GOT3 (cell line): ENCODE measurements around the gene COL9A1.
"Not testable (repeated sequence)": the region's sequence is repeated elsewhere in the genome, so short reads cannot be mapped to it uniquely, and the experiment has no call there.

ENCODE experiments used
- DNase-seq: peaks from one replicate; lab custom pipeline; 2025; ENCODE audit warnings: mixed read lengths; lab: John Stamatoyannopoulos, UW

COL9A1 gene

DNA sequence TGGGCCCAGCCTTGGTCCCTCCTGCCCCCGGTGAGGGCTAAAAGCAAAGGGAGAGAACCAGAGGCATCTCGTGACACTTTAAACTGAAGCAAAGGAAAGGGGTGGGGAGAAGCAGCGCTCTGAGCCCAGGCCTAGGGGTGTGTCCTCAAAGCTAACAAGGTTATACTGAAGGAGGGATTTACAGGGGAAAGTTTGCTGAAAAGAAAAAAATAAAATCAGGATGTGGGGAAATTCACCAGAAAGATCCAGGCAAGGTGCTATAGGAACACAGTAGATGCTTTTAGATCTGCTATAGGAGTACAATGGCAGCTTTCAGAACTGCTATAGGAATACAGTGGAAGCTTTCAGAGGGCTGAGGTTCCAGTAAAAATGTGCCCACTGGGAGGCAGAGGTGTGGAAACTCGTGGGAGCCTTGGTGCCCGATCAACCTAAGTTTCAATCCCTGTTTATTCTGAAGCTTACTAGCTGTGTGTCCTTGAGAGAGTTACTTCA, at the start of gene COL9A1:
Gene COL9A1, minus strand, starts transcription at position 51 of the 492 bp plus-strand sequence. CDS start 160 bp downstream, outside the sequence.
- no peak for DNase-seq

DNA sequence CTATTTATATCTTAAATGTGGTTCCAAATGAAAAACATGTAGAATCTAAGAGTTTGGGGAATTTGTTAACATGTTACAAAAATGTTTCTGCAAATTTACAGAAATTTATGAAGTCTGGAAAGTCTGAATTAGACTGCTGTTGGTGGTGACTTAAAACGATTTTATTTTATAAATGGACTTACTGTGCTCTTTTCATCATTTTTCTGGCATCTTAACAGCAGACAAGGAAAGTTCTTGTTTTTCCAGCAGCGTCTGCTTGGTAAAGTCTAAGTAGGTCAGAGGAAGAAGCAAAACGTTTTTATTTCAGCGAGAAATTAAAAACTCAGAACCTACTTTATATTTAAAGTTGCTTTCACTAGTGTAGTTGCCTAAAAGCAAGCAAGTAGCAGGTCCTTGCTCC, 48.6 kb upstream of the COL9A1 start:
- no peak for DNase-seq

DNA sequence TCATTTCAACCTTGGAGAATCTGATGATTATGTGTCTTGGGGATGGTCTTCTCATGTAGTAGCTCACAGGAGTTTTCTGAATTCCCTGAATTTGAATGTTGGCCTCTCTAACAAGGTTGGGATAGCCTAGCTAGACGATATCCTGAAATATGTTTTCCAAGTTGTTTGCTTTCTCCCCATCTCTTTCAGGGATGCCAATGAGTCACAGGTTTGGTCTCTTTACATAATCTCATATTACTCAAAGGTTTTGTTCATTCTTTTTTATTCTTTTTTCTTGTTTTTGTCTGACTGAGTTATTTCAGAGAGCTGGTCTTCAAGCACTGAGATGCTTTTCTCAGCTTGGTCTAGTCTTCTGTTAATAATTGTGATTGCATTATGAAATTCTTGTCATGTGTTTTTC, 42.7 kb upstream of the COL9A1 start:
- no peak for DNase-seq

DNA sequence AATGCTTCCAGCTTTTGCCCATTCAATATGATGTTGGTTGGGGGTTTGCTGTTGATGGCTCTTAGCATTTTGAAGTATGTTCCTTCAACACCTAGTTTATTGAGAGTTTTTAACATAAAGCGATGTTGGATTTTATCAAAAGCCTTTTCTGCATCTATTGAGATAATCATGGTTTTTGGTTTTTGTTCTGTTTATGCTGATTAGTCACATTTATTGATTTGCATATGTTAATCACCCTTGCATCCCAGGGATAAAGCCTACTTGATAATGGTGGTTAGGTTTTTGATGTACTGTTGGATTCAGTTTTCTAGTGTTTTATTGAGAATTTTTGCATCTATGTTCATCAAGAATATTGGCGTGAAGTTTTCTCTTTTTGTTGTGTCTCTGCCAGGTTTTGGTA, 40.4 kb upstream of the COL9A1 start:
- DNase-seq = no peak

DNA sequence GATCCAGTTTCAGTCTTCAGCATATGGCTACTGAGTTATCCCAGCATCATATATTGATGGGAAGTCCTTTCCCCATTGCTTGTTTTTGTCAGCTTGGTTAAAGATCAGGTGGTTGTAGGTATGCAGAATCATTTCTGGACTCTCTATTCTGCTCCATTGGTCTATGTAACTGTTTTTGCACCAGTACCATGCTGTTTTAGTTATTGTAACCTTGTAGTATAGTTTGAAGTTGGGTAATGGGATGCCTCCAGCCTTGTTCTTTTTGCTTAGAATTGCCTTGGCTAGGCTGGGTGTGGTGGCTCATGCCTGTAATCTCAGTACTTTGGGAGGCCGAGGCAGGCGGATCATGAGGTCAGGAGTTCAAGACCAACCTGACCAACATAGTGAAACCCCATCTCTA, 36.9 kb upstream of the COL9A1 start:
- not testable (repeated sequence) for DNase-seq

DNA sequence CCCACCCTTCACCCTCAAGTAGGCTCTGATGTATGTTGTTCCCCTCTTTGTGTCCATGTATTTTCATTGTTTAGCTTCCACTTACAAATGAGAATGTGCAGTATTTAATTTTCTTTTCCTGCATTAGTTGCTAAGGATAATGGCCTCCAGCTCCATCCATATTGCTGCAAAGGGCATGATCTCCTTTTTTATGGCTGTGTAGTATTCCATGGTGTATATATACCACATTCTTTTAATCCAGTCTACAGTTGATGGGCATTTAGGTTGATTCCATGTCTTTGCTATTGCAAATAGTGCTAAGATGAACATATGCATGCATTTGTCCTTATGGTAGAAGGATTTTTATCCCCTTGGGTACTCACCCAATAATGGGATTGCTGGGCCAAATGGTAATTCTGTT, 35.9 kb upstream of the COL9A1 start:
- DNase-seq = no peak

DNA sequence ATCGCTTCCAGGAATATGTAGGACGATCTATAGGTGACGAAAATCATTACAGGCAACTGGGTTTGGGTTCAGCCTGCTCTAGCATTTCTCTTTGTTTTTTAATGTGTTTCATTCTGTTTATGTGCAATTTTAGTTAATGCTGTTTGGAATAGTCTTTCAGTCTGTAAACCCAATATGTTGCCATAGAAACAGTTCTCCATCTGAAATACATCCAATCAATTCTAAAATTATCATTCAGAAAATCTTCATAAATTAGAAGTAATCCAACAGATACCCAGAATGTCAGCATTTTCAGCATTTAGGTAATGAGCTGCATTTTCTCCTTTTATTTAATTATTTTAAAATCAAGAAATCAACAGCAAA, 34.8 kb upstream of the COL9A1 start:
- no peak for DNase-seq

DNA sequence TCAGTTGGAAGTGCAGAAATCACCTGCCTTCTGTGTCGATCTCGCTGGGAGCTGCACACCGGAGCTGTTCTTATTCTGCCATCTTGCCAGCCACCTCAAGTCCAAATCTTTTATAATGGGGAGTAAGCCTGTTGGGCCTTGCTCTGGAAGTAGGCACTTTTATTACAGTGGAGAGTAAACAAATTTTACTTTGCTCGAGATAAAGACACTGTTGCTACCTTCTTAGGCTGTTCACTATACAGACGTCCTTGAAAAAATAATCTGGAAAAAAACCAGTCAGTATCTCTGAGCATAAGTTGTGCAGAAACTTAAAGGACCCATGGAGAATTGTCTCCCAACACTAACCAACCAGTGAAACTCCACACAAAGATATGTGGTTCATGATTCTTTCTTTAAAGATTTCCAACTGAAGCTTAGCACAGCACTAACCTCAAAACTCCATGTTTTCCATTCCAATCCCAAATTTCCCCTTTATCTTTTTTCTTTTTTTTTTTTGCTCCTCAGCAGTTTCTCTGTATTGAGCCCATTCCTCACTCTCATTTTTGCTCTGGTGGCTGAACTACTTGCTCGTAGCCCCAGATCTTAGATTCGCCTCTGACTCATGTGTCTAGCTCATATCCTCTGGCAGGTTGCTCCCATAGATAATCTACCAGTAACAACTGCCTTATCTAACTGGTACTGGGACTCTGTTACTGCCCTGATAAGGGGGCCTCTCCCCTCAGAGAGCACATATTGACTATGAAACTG, 34.3 kb upstream of the COL9A1 start:
- DNase-seq = no peak

DNA sequence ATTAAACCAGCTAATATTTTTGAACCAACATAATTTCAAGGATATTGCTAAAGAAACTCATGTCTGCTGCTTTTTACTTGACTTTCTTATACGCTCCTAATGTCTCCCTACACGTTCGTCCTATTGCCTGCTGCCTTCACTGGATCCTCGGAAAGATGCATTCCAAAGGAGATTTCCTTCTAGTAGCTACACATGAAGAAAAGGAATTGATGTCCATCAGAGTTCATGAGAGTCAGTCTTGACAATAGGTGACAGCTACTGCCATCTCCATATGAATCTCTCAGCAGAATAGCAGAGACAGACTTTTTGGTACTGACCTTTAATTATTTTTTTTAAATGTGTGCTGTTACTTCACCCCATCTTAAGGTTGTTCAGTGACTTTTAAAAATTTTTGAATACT, 24.2 kb upstream of the COL9A1 start:
- no peak for DNase-seq

DNA sequence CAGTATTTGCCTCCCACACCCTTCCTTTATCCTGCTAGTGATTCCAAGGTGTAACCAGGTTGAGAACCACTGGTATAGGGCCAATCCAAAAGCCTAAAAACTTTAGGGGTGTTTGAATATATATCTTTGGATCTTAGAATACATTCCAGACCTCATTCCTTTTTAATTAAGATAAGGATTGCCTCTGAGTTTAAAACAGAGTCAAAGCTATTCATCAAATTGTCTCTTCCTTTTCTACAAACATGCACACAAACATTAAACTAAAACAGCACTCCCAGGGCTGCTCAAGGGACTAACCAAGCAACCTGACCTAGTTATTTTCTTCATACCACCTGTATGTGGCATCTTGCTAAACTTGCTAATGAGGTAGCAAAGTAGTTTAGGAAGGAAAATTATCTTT, 22.1 kb upstream of the COL9A1 start:
- no peak for DNase-seq

DNA sequence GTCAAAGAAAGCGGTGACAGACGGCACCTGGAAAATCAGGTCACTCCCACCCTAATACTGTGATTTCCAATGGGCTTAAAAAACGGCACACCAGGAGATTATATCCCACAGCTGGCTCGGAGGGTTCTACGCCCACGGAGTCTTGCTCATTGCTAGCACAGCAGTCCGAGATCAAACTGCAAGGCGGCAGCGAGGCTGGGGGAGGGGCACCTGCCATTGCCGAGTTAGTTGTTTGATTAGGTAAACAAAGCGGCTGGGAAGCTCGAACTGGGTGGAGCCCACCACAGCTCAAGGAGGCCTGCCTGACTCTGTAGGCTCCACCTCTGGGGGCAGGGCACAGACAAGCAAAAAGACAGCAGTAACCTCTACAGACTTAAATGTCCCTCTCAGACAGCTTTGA, 14.9 kb upstream of the COL9A1 start:
- DNase-seq = not testable (repeated sequence)

DNA sequence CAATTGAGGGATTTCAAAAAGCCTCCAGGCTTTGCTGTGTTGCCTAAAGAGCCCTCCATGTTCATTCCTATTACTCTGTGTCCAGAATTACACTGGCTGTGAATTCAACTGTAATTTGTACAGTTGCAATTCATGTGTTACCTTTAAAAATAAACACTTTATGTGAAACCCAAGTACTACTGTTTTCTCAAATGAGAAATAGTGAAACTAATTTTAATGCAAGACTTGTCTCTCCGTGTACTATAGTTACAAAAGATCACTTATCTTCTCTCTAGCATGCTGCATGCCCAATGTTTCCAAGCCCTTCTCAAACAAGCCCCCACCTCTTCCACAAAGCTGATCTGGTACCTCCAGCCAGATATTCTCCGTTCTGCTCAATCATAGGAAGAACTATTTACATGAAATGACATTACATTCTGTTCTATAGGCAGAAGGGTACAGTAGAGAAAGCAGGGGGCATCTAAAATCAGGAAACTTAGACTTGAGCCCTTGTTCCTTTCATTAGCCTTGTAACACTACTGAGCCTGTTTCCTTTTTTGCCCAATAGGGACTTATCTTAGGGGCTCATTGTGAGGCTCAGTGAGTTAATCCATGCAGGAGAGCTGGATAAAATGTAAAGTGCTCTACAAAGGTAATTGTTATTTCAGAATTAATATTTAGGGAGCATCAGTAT, 12.3 kb upstream of the COL9A1 start:
- DNase-seq = no peak

DNA sequence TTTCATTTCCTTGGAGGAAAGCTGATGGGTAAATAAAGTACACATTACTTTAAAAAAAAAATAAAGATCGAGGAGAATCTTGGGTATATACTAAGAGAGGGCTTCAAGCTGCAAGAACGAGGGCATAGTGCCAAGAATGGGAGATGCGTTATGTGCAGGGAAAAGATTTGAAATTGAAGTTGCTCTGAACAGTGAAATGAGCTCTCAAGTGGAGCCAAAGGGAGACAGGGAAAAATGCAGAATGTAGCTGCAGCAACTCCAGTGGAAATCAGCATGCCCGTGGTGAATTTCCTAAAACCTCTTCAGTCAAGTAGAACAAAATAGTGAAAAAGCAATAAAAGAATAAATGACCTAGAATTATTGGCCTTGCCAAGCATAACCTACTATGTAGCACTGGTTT, 11.4 kb upstream of the COL9A1 start:
- no peak for DNase-seq

DNA sequence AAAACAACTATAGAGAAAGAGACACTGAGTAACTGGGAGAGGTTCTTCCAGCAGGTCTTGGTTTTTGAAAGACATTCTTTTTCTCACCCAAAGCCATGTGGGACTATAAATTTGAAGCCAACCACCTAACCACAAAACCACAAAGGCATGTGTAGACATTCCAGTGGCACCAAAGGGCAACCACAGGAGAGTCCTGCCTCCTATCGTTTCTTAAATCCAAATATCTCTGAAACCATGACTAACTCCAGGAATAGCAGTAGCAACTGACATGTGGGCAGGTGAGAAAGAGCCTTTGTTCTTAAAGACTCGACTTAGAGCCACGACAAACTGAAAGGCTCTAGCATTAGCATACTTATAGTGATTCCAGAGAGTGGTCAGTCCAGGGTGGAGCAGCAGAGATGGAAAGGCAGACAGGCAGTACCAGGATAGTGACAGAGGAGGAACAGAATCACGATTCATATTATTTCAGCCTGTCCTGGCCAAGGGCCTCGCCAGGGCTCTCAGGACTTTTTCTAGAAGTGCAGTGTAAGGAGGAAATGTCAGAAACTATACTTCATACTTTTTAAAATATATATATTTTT, 9.4 kb upstream of the COL9A1 start:
- DNase-seq = no peak

DNA sequence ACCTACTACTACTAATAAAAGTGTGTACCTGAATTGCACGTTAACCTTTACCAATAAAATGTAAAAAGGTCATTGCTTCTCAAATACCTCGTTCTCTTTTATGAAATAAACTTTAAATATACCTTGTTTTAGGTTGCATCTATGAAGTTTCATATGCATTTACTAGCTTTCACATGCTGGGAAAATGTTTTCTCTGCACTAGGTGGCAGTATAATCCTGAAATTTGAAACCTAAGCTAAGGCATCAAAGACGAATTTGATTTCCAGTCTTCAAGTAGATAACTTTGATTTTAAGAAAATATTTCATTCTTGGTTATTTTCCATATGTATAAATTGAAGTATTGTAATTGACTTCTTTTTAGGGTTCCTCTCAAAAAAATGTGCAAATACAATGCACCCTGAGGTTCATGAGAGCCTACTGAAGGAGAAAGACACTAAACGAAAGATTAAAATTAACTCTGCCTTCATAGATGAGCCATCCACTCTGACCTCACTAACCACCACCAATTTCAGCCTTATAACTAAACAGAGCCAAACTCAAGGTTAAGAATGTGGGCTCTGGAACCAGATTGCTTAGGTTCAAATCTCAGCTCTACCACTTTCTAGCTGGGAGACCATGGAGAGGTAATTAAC, 7.3 kb upstream of the COL9A1 start:
- no peak for DNase-seq

DNA sequence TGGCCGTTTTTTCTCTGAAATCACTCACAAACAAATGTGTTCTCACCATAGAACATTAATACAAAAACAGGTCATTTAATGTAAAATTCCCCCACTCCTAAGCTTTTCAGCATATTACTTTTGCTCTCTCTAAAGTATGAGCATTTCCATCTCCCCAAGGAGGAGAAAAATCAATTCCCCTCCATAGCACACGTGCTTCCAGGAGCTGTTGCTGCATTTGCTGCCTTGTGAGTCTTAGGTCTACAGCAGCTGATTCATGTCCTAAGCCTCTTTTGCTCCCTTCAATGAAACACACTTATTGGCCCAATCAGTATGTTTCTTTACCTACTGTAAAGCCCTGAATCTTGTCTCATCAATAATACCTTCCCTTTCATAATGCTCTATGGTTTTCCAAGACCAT, 6.4 kb upstream of the COL9A1 start:
- DNase-seq = no peak

DNA sequence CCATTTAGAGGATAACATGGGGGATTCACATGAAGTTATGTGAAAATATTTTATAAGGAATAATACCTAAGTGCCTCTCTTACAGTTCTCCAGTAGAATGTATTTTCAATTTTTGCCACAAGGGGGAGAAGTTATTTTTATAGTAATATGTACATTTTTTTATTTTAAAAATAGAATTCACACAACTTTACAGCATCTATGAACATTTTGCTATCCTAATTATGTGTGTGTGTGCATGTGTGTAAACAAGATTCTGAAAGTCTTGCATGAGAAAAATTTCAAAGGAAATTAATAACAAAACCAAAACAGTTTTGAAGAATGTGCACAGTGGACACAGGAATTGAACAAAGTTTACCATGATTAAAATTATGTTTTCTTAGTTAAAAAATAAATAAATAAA, 5.3 kb upstream of the COL9A1 start:
- DNase-seq = not testable (repeated sequence)

DNA sequence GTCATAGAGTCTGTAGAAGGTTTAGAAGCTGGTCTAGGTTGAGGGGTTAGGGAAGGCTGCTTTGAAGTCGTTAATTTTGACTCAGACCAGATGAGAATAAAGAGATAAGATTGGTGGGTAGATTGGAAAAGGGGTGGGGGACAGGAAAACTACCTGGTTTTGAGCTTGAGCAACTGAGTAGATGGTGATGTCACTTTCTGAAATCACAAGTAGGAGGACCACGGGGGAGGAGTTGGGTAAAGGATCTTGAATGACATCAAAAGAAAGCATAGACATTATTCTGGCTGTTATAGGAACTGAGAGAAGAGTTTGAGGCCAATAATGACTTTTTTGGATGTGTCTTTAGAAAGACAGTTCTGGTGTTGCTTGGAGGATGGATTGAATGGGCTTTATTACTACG, 4.1 kb upstream of the COL9A1 start:
- no peak for DNase-seq

DNA sequence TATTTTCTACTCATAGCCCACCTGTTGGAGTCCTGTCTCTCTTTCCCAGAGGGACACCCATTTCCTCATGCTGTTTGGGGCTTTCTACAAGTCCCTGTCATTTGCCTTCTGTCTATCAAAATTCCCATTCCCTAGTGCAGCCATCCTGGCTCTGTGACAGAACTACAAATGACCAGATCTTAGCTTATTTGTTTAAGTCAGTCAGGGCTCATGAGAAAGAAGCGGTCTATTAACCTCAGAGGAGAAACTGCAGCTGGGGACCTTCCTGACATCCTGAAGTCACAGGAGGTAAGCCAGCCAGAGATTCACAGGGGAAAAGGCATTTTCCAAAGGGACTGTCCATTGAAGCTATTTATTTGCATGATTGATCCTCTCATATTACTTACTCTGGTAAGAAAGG, 1.7 kb upstream of the COL9A1 start:
- no peak for DNase-seq

DNA sequence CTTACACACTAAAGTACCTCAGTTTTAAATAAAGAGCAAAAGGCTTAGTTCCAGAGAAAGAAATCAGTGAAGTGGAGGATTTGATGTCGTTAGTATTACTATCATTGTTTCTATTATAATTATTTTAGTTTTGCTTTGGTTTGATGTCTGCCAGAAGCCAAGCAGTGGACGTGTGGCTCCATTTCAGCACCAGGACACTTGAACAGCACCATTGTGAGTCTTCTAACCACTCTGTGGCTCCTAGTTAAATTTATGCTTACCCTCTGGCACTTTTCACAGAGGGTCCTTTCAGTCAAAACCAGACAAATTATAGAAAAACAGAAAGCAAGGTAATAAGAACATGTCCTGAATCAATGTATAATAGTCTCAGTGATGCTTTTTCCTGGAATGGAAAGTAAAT, 3.4 kb downstream of the COL9A1 start:
- DNase-seq = no peak

DNA sequence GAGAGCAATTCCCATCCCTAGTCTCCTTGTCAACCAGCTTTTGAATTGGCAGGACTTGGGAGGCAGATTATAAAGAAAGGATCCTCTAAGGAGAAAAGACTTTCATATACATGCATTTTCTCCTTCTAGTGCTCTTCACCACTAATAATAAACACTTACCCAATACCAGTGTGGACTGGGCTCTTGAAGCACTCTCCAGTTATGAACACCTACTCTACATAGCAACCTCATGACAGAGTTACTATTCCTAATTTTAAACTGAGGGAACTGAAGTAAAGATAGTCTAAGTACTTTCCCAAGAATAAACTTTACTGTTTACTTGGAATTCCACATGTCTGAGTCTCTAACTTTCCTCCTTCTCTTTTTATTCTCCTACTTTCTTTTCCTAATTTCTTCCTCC, 4.8 kb downstream of the COL9A1 start:
- no peak for DNase-seq

DNA sequence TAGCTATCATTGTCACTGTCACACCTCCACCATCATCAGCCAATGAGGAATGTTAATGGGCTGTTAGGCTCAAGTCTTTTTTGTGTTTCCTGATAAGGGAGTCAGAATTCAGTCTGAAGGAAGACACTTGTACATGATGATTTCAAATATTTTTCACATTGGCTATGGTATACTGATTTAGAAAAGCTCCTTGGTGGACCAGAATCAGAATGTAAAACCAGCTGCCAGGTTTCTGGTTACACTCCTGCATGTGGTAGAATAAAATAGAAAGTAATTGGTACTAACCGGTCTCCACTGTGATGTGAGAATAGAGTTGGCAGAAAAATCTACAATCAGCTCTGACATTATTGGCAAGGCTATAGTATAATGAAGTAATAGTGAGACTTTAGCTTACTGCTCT, 10.7 kb downstream of the COL9A1 start:
- no peak for DNase-seq

DNA sequence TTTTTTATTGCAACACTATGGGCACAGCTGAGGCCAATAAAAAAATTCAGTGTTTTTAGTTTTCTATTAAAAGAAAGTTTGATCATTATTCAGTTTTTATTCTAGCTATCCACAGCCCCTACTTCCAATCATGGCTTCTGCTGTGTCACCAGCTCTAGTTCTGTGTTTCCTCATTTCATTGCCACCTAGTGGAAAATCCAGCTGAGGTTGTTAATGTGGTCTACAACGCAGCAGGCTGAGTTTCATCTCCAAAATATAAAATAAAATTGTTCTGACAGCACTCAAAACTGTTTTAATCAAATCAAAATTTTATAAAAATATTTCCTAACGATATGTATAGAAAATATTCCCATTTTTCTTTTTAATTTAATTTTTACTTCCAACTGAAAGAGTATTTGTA, 13.6 kb downstream of the COL9A1 start:
- DNase-seq = no peak
